ENCODE data around the gene MYORG. TPM values are rescaled to one million over a fixed set of nuclear protein-coding genes. Genes with fewer than 3 reads are reported as not detected.

The MYORG gene
- total RNA-seq, 1 experiment from 2014 or later: 5.6 TPM

DNA sequence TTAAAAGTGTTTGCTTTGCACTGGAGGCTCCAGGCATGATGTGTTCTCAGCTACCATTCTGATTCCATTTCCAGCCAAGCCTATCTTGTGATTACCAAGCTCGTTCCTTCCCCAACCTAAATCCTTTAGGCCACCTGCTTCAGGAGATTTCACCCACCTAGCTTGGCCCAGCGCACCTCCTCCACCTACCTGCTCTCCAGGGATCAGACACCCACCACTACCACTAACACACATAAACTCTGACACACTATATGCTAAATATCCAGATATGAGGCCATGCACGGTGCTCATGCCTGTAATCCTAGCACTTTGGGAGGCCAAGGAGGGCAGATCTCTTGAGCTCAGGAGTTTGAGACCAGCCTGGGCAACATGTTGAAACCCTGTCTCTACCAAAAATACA lies 2.4 kb downstream of the MYORG start:
- Histone ChIP-seq H3K4me1 (ENCODE audit: insufficient read depth, low read length) (0 out of 2 replicates have a peak, but pooled peaks cover 4% of the 10 kb centered on the region), H3K9ac (ENCODE audit: extremely low read depth, insufficient read length, low read length) (no peak overlapping the region), H3K79me2 (ENCODE audit: insufficient read depth, low read length) (no peaks in the 10 kb centered on the region), H2BK20ac (ENCODE audit: low read depth, low read length, poor library complexity, severe bottlenecking) (no peak overlapping the region), H3K56ac (ENCODE audit: insufficient read length, low read depth, low read length) (no peak overlapping the region), H3K23ac (ENCODE audit: insufficient read length, low read depth, low read length) (no peak overlapping the region), H4K5ac (ENCODE audit: insufficient read length, low read depth, low read length) (no peak overlapping the region), H4K20me1 (ENCODE audit: control insufficient read depth, insufficient read depth, insufficient read length) (no peaks in the 10 kb centered on the region), H2BK15ac (ENCODE audit: low read depth, low read length) (no peak overlapping the region), H3K14ac (ENCODE audit: insufficient read depth, low read length) (no peak overlapping the region), H3K9me3 (ENCODE audit: control insufficient read depth, low read depth, low read length) (no peaks in the 10 kb centered on the region), H2BK120ac (ENCODE audit: low read depth, low read length, poor library complexity, severe bottlenecking) (no peak overlapping the region), H3K18ac (ENCODE audit: insufficient read length, low read depth, low read length) (no peak overlapping the region), H3K4me2 (ENCODE audit: insufficient read depth, insufficient read length, low read length) (no peak overlapping the region), H4K8ac (replicated peaks; ENCODE audit: insufficient read length, low read depth, low read length) (no peak overlapping the region), H2BK5ac (ENCODE audit: insufficient read length, low read length) (no peak overlapping the region), H3T11ph (ENCODE audit: low read length) (no peak overlapping the region), H3K23me2 (ENCODE audit: insufficient read length, low read depth, low read length, poor library complexity, severe bottlenecking) (peaks cover 14% of the 10 kb centered on the region), H3K27me3 (ENCODE audit: insufficient read depth, low read length) (no peaks in the 10 kb centered on the region), H2AK5ac (ENCODE audit: insufficient read length, low read length) (no peak overlapping the region), H2AFZ (ENCODE audit: low read length) (no peak overlapping the region), H3K79me1 (ENCODE audit: insufficient read depth, low read depth, low read length, poor library complexity, severe bottlenecking) (no peaks in the 10 kb centered on the region), H4K91ac (ENCODE audit: insufficient read length, low read depth, low read length) (no peak overlapping the region), H3K27ac (ENCODE audit: insufficient read length, low read depth, low read length) (no peak overlapping the region), H2BK12ac (ENCODE audit: insufficient read length, low read depth, low read length) (no peak overlapping the region), H3K4ac (ENCODE audit: low read depth, low read length) (no peak overlapping the region)
- peaks cover 16% of the 10 kb centered on the region for H3K27me3 Mint-ChIP-seq (ENCODE audit: low read depth)
- WGBS (ENCODE audit: extremely low coverage, insufficient read length, low lambda C conversion rate): no CpG with 5 or more reads among the region's 3 CpGs
- H3K4me3 Mint-ChIP-seq: no peak overlapping the region
- TF ChIP-seq, protein P1, sequence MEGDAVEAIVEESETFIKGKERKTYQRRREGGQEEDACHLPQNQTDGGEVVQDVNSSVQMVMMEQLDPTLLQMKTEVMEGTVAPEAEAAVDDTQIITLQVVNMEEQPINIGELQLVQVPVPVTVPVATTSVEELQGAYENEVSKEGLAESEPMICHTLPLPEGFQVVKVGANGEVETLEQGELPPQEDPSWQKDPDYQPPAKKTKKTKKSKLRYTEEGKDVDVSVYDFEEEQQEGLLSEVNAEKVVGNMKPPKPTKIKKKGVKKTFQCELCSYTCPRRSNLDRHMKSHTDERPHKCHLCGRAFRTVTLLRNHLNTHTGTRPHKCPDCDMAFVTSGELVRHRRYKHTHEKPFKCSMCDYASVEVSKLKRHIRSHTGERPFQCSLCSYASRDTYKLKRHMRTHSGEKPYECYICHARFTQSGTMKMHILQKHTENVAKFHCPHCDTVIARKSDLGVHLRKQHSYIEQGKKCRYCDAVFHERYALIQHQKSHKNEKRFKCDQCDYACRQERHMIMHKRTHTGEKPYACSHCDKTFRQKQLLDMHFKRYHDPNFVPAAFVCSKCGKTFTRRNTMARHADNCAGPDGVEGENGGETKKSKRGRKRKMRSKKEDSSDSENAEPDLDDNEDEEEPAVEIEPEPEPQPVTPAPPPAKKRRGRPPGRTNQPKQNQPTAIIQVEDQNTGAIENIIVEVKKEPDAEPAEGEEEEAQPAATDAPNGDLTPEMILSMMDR (conservative IDR thresholded peaks at IDR 0.05): no peak
- DNase-seq: no peak
- peaks cover 22 to 24% (median 22%) of the 10 kb centered on the region in 3 experiments for H3K36me3 Mint-ChIP-seq (ENCODE audit: insufficient read depth in 1 of 3, low read depth in 3 of 3)
- peaks cover 18 to 26% of the 10 kb centered on the region in 2 experiments for H3K4me1 Mint-ChIP-seq
- no peak overlapping the region for H3K27ac Mint-ChIP-seq
- no peaks in the 10 kb centered on the region; a peak in 1 of 5 replicates for H3K9me3 Mint-ChIP-seq

All from H9 (cell line).